Activated B cell treated with CpG ODN at 0.5 μM for 24 hours (primary cell): ENCODE measurements around the gene B3GAT2. TPM values are rescaled to one million over a fixed set of nuclear protein-coding genes. Genes with fewer than 3 reads are reported as not detected.

ENCODE experiments used
- ATAC-seq: fragments of 200-7000 bp; cut with Tn5 transposase; one replicate; pipeline ENCODE4 v1.10.0; 2021; ENCODE audit warnings: low read depth, mild to moderate bottlenecking, moderate library complexity
- CTCF ChIA-PET: fragments of 350-600 bp; sonication (Branson Sonifier 250); formaldehyde crosslinking; loops from one replicate; lab custom pipeline; 2021; ENCODE audit warnings: antibody characterized with exemption; lab: Charles Lee
- POLR2A ChIA-PET: fragments of 350-600 bp; sonication (Branson Sonifier 250); formaldehyde crosslinking; loops from one replicate; lab custom pipeline; 2021; ENCODE audit warnings: antibody characterized with exemption; lab: Charles Lee
- DNase-seq: peaks from one replicate; pipeline ENCODE4 v3.0.0; 2022
- H3K27ac Mint-ChIP-seq: one replicate; pipeline ENCODE4 v1.8.0; 2020; ENCODE audit warnings: mixed read lengths
- H3K27me3 Mint-ChIP-seq: one replicate; pipeline ENCODE4 v1.8.0; 2021; ENCODE audit warnings: mixed read lengths
- H3K36me3 Mint-ChIP-seq: one replicate; pipeline ENCODE4 v1.8.0; 2021; ENCODE audit warnings: low read depth, mixed read lengths
- H3K4me1 Mint-ChIP-seq: one replicate; pipeline ENCODE4 v1.8.0; 2021; ENCODE audit warnings: mixed read lengths
- H3K4me3 Mint-ChIP-seq: one replicate; pipeline ENCODE4 v1.8.0; 2020; ENCODE audit warnings: mild to moderate bottlenecking, mixed read lengths
- H3K9me3 Mint-ChIP-seq: one replicate; pipeline ENCODE4 v1.8.0; 2020; ENCODE audit warnings: mixed read lengths
- intact Hi-C: fragments of 100-400 bp; cut with micrococcal nuclease; formaldehyde crosslinking; loops from one replicate; pipeline ENCODE4 v1.15.1; 2024
- total RNA-seq: library from RNA; stranded (reverse); gene quantifications from 2 replicates; pipeline ENCODE4 v1.2.3, GENCODE V29; 2022
- TF ChIP-seq, protein P1 (sequence below): fragments of 200-600 bp; IDR thresholded peaks from one replicate; pipeline ENCODE4 v1.8.0; 2022; ENCODE audit warnings: antibody characterized with exemption, mild to moderate bottlenecking

B3GAT2 gene
- total RNA-seq, 1 donor from 2014 or later, result not detected

DNA sequence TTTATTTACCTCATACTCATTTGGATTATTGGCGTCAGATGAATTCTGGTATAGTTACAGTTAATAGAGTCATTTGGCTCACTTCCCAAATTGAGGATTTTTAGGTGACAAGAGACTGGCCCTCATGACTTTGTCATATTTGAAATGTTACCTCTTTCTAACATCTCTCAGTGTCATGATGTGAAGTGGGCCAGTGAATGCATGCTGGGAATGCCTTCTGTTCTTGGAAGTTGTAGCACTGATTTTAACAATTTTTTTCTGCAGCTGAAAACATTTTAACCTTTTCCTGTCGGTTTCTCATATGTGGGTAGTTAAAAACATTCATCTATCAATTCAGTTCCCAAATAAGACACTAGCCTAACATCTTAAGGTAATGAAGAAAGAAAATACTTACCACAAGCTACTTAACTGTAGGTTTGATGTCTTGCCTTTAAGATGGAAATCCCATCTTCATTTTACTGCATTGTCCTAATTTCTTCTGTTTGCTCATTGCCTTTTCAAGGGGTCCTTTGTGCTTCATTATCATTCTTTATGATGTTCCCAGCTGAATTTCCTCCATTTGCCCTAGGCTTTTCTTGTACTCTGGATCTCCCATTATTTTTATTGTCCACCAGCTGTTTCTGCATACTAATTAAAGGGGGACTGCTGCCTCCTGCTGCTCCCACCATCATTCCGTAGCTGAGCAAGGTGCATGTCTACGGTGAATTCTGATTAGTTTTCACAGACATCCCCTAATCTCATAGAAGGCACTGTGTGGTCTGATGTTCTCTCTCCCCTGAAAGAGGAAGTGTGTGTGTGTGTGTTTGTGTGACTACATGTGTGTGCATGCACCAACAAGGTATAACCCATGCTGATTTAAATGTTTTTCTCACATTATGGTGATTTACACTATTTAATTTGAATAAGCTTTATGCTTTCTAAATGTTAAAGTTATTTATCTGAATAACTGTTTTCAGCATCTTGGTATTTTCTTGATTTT lies 109.5 kb downstream of the B3GAT2 start:
- DNase-seq (no peak), ATAC-seq (no peak)
- TF ChIP-seq, protein P1, sequence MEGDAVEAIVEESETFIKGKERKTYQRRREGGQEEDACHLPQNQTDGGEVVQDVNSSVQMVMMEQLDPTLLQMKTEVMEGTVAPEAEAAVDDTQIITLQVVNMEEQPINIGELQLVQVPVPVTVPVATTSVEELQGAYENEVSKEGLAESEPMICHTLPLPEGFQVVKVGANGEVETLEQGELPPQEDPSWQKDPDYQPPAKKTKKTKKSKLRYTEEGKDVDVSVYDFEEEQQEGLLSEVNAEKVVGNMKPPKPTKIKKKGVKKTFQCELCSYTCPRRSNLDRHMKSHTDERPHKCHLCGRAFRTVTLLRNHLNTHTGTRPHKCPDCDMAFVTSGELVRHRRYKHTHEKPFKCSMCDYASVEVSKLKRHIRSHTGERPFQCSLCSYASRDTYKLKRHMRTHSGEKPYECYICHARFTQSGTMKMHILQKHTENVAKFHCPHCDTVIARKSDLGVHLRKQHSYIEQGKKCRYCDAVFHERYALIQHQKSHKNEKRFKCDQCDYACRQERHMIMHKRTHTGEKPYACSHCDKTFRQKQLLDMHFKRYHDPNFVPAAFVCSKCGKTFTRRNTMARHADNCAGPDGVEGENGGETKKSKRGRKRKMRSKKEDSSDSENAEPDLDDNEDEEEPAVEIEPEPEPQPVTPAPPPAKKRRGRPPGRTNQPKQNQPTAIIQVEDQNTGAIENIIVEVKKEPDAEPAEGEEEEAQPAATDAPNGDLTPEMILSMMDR, result no peak
- Mint-ChIP-seq H3K27me3 (no peaks in the 10 kb centered on the region), H3K4me3 (no peak overlapping the region), H3K36me3 (peaks cover 14% of the 10 kb centered on the region), H3K27ac (no peak overlapping the region), H3K4me1 (peaks cover 15% of the 10 kb centered on the region), H3K9me3 (no peaks in the 10 kb centered on the region)
- POLR2A ChIA-PET, result no interaction called here
- intact Hi-C loops, result no loop called here
- CTCF ChIA-PET, result interaction anchor here (1.3 kb wide), 1 partner anchor 37 kb away, joined by 5 read pairs; no protein-coding TSS in a partner anchor

DNA sequence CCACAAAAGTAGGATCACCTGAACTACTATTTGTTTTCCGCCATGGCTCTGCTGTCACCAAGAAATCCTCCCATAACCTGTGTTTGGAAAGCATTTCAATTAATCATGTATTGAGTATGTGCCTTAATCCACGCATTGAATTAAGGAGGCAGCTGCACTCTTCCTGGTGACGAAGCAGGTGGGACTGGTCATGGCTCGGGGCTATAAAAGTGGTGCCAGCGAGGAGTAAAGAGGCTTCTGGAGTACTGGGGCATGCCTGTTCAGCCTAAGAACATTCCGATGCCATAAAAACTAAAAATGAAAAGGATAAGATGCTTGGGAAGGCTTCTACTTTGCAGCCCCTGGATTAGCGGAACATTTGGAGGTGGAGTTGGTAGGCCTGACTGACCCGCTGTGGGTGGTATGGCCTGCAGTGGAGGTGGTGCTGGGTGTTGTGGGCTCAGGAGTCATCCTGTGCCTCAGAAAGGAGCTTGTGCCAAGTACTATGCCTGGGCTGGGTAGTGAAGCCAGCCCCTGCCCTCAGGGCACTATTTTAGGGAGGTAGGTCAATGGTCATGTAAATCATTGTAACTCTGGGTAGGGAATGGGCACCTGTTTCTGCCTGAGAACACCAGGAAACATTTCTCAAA lies 110.5 kb downstream of the B3GAT2 start:
- CTCF ChIA-PET, result no interaction called here
- no peaks in the 10 kb centered on the region for H3K9me3 Mint-ChIP-seq
- DNase-seq (no peak), ATAC-seq (no peak)
- TF ChIP-seq, protein P1, result no peak
- peaks cover 15% of the 10 kb centered on the region for H3K4me1 Mint-ChIP-seq
- H3K4me3 Mint-ChIP-seq, result no peak overlapping the region
- peaks cover 14% of the 10 kb centered on the region for H3K36me3 Mint-ChIP-seq
- H3K27ac Mint-ChIP-seq, result no peak overlapping the region
- H3K27me3 Mint-ChIP-seq, result no peaks in the 10 kb centered on the region
- intact Hi-C loops, result no loop called here
- POLR2A ChIA-PET, result no interaction called here

DNA sequence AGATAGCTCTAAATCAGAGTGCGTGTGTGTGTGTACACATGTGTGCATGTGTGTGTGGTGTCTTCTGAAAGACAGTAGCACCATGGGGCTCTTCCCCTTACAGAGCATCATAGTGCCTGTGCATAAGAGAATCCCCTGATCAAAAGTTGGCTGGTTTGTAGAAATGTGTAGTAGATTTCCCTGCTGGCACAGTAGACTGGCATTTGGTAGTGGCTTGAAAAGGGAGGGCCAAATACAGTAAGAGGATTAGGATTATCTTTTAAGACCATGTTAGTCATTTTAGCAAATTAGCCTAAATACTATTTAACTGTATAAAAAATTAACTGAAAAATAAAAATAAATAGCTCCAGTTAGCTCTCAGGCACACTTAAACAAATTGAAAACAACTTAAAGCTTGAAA lies 112.6 kb downstream of the B3GAT2 start:
- intact Hi-C loops, result no loop called here
- ChIA-PET POLR2A (no interaction called here), CTCF (interaction anchor here (1.9 kb wide), 1 partner anchor 40 kb away, joined by 7 read pairs; no protein-coding TSS in a partner anchor)
- H3K27ac Mint-ChIP-seq, result no peak overlapping the region
- no peak overlapping the region for H3K4me3 Mint-ChIP-seq
- DNase-seq (no peak), ATAC-seq (no peak)
- H3K9me3 Mint-ChIP-seq, result no peaks in the 10 kb centered on the region
- TF ChIP-seq, protein P1, result no peak
- H3K27me3 Mint-ChIP-seq, result no peaks in the 10 kb centered on the region
- peaks cover 12% of the 10 kb centered on the region for H3K4me1 Mint-ChIP-seq
- peaks cover 21% of the 10 kb centered on the region for H3K36me3 Mint-ChIP-seq

DNA sequence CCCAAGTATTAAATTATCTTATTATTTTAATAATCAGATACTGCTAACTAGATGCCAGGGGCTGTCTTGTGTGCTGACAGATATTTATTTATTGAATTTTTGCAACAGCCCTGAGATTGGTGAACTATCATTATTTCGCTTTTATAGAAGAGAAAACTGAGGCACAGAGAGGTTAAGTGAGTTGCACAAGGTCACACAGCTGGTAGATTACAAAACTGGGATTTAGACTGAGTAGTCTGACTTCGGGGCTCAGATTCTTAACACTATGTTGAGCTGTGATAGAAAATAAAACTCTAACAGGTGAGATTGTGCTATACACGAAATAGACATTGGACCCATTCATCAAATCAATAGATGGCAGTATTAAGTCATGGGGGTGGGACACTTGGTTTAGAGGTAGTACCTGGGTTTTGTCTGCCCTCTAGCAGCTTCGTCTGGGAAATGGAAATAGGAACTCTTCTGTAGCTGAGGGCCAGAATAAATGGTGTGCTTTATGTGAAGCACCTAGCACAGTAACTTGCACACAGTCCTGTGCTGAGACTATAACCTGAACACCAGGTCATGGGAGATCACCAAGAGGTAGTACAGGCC lies 113.4 kb downstream of the B3GAT2 start:
- H3K4me1 Mint-ChIP-seq, result peaks cover 7% of the 10 kb centered on the region
- ATAC-seq, result no peak
- intact Hi-C loops, result no loop called here
- H3K27me3 Mint-ChIP-seq, result no peaks in the 10 kb centered on the region
- ChIA-PET POLR2A (no interaction called here), CTCF (interaction anchor here (0.5 to 1.9 kb wide), 3 partner anchors 41 to 139 kb away, joined by 4 to 7 read pairs (median 6); no protein-coding TSS in a partner anchor)
- H3K4me3 Mint-ChIP-seq, result no peak overlapping the region
- no peak overlapping the region for H3K27ac Mint-ChIP-seq
- TF ChIP-seq, protein P1, result no peak
- H3K36me3 Mint-ChIP-seq, result peaks cover 26% of the 10 kb centered on the region
- DNase-seq, result no peak
- H3K9me3 Mint-ChIP-seq, result no peaks in the 10 kb centered on the region
